HCT116 (cell line): ENCODE results near the gene CACNA1F. TPM values are rescaled to one million over a fixed set of nuclear protein-coding genes. Genes with fewer than 3 reads are reported as not detected.

Experiments used
- ATAC-seq: fragments of 200-7000 bp; cut with Tn5 transposase; 2 replicates; pipeline ENCODE4 v1.9.1; 2020; ENCODE audit warnings: mild to moderate bottlenecking, moderate library complexity
- BruUV-seq: library from RNA; stranded (reverse); fragments of 400-500 nt; replicated peaks from 2 replicates; lab custom pipeline; 2021; lab: Mats Ljungman, UMichigan
- CTCF ChIA-PET: fragments of 300-600 bp; sonication (Branson Sonifier 250); formaldehyde crosslinking; loops from one replicate; lab custom pipeline; 2021; ENCODE audit warnings: antibody characterized with exemption; lab: Charles Lee
- POLR2A ChIA-PET: fragments of 300-600, 350-600 bp; sonication (Branson Sonifier 250); formaldehyde crosslinking; loops from one replicate; lab custom pipeline; 2021; ENCODE audit warnings: antibody characterized with exemption; lab: Charles Lee
- RAD21 ChIA-PET, 2 experiments: fragments of 300-600 bp; sonication (Branson Sonifier 250); formaldehyde crosslinking; loops; one replicate each; lab custom pipeline; 2023; ENCODE audit warnings: low total read pairs in 2 of 2; ENCODE audit not compliant: uncharacterized antibody in 2 of 2, unreplicated experiment in 2 of 2, low non-redundant PET in 1 of 2; lab: Charles Lee
- DNase-seq: peaks from one replicate; pipeline ENCODE4 v3.0.0-alpha.2; 2010; ENCODE audit warnings: low read depth, low spot score
- H2AFZ ChIP-seq: fragments of 200-600 bp; shearing (Covaris generic), sonication (generic); 2 replicates; pipeline ENCODE4 v1.6.1; 2017; ENCODE audit warnings: low read depth, mixed run types, mixed read lengths, antibody characterized with exemption, low read length; ENCODE audit not compliant: poor library complexity, severe bottlenecking
- H3K27ac ChIP-seq: 2 replicates; pipeline ENCODE4 v1.5.1; 2012; ENCODE audit warnings: low read depth, low read length
- H3K27me3 ChIP-seq: fragments of 200-600 bp; sonication (generic); 2 replicates; pipeline ENCODE4 v1.6.1; 2016; ENCODE audit warnings: mixed run types, low read length, mixed read lengths; ENCODE audit not compliant: insufficient read depth
- H3K36me3 ChIP-seq, 2 experiments: fragments of 200-500 bp in 1 of 2; fragments of 200-600 bp in 1 of 2; sonication (Bioruptor generic) in 1 of 2; sonication (generic) in 1 of 2; 2 replicates each; pipeline versions ENCODE4 v1.5.1 to v1.6.1; 2014 to 2016; ENCODE audit warnings: low read length in 2 of 2, inconsistent platforms in 1 of 2, mixed read lengths in 1 of 2, mixed run types in 1 of 2; ENCODE audit not compliant: insufficient read depth in 2 of 2, control insufficient read depth in 1 of 2
- H3K4me1 ChIP-seq, 2 experiments: fragments of 200-600 bp in 1 of 2; sonication (generic) in 1 of 2; 2 replicates each; pipeline versions ENCODE4 v1.5.1 to v1.6.1; 2012 to 2017; ENCODE audit warnings: low read length in 2 of 2, inconsistent platforms in 1 of 2, mild to moderate bottlenecking in 1 of 2, mixed read lengths in 1 of 2, mixed run types in 1 of 2, moderate library complexity in 1 of 2; ENCODE audit not compliant: insufficient read depth in 2 of 2, control insufficient read depth in 1 of 2
- H3K4me2 ChIP-seq: fragments of 200-600 bp; sonication (generic); 2 replicates; pipeline ENCODE4 v1.6.1; 2017; ENCODE audit warnings: mixed run types, low read length, mixed read lengths
- H3K4me3 ChIP-seq, 2 experiments: fragments of 200-600 bp in 1 of 2; sonication (generic) in 1 of 2; replicated peaks in 1 of 2; 2 replicates each; pipeline ENCODE4 v1.5.1; 2011 to 2016; ENCODE audit warnings: low read length in 2 of 2, control low read depth in 1 of 2, low read depth in 1 of 2, mild to moderate bottlenecking in 1 of 2, mixed read lengths in 1 of 2, mixed run types in 1 of 2
- H3K79me2 ChIP-seq: fragments of 200-600 bp; sonication (generic); 2 replicates; pipeline ENCODE4 v1.6.1; 2017; ENCODE audit warnings: mild to moderate bottlenecking, mixed run types, low read length, moderate library complexity, mixed read lengths; ENCODE audit not compliant: insufficient read depth
- H3K9ac ChIP-seq: fragments of 200-600 bp; sonication (generic); 2 replicates; pipeline ENCODE4 v1.6.1; 2016; ENCODE audit warnings: low read length, mixed read lengths
- H3K9me2 ChIP-seq: fragments of 200-600 bp; sonication (generic), shearing (Covaris generic); 2 replicates; pipeline ENCODE4 v1.6.1; 2017; ENCODE audit warnings: mixed run types, mild to moderate bottlenecking, moderate library complexity; ENCODE audit not compliant: insufficient read depth
- H3K9me3 ChIP-seq, 2 experiments: fragments of 200-500 bp in 1 of 2; fragments of 200-600 bp in 1 of 2; sonication (Bioruptor generic) in 1 of 2; sonication (generic) in 1 of 2; 2 replicates each; pipeline ENCODE4 v1.6.1; 2014 to 2017; ENCODE audit warnings: low read length in 2 of 2, mixed read lengths in 2 of 2, inconsistent platforms in 1 of 2, low read depth in 1 of 2, mild to moderate bottlenecking in 1 of 2, mixed run types in 1 of 2, moderate library complexity in 1 of 2; ENCODE audit not compliant: control insufficient read depth in 1 of 2, insufficient read depth in 1 of 2
- H4K20me1 ChIP-seq: fragments of 200-600 bp; sonication (generic), shearing (Covaris generic); 2 replicates; pipeline ENCODE4 v1.6.1; 2017; ENCODE audit warnings: mixed run types, mild to moderate bottlenecking, moderate library complexity; ENCODE audit not compliant: insufficient read depth
- ELF1 ChIP-seq: IDR thresholded peaks from 2 replicates; pipeline ENCODE4 v1.6.1; 2012; ENCODE audit warnings: low read depth, borderline replicate concordance
- EZH2 ChIP-seq: fragments of 200-600 bp; sonication (generic); IDR thresholded peaks from 2 replicates; pipeline ENCODE4 v1.6.1; 2017; ENCODE audit warnings: antibody characterized with exemption, mixed run types
- POLR2A ChIP-seq: IDR thresholded peaks from 2 replicates; pipeline ENCODE4 v1.7.0; 2011; ENCODE audit warnings: borderline replicate concordance; ENCODE audit not compliant: insufficient read depth, insufficient read length; ENCODE audit errors: extremely low read depth
- POLR2AphosphoS5 ChIP-seq: IDR thresholded peaks from 2 replicates; pipeline ENCODE4 v1.6.1; 2011; ENCODE audit warnings: mild to moderate bottlenecking, low read depth, low read length, moderate library complexity
- SRF ChIP-seq: IDR thresholded peaks from 2 replicates; pipeline ENCODE4 v1.6.1; 2012; ENCODE audit warnings: low read depth
- TCF7L2 ChIP-seq: IDR thresholded peaks from 2 replicates; pipeline ENCODE4 v1.7.0; 2011; ENCODE audit warnings: borderline replicate concordance, inconsistent platforms; ENCODE audit not compliant: insufficient read depth, insufficient read length; ENCODE audit errors: extremely low read depth
- intact Hi-C: fragments of 100-400 bp; cut with micrococcal nuclease; formaldehyde crosslinking; loops from 2 replicates; pipeline ENCODE4 v1.10.0; 2022
- total RNA-seq: library from RNA; stranded (reverse); gene quantifications from one replicate; pipeline ENCODE4 v1.2.1, GENCODE V29; 2021; ENCODE audit not compliant: unreplicated experiment

Gene CACNA1F
- total RNA-seq, 1 experiment from 2014 or later: not detected

GRCh38 chrX:49269010-49269766 is 36.0 kb upstream of the CACNA1F start:
- intact Hi-C loops: loop anchor here (2.0 kb wide), 1 partner anchor 78 kb away; no protein-coding TSS in a partner anchor
- H2AFZ ChIP-seq: no peak overlapping the region

DNA sequence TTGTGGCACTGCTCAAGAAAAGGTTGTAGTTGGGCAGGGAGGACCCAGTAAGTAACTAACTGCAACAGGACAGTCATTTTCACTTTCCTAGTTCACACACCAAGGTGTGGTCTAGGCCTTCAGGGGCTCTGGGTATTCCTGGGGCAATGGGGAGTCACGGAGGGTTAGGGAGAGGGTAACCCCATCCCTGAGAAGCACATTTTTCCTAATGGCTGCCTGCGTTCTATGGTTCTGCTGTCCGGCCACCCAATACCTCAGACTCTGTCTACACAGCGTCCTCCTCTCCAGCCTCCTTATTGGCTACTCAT is 35.5 kb upstream of the CACNA1F start:
- Histone ChIP-seq H3K4me2 (peak overlapping the region; percentile 79), H3K4me3 (peak overlapping the region; percentile 61 to 66), H3K79me2 (peaks cover 3% of the 10 kb centered on the region; the same call in 1 of the 2 replicates), H2AFZ (no peak overlapping the region), H3K27ac (peak overlapping the region; percentile 74), H3K4me1 (peaks cover 8 to 24% of the 10 kb centered on the region in 2 experiments), H3K9ac (peak overlapping the region; percentile 68), H3K27me3 (no peaks in the 10 kb centered on the region), H3K36me3 (no peaks in the 10 kb centered on the region), H4K20me1 (no peaks in the 10 kb centered on the region), H3K9me3 (no peaks in the 10 kb centered on the region), H3K9me2 (no peaks in the 10 kb centered on the region)
- BruUV-seq: TSS peak; percentile 98
- TF ChIP-seq POLR2A (peak; percentile 45), ELF1 (no peak), SRF (no peak)
- RAD21 ChIA-PET: no interaction called here
- POLR2A ChIA-PET: interaction anchor here (0.8 to 1.0 kb wide), 4 partner anchors 11 to 84 kb away, joined by 3 to 12 read pairs (median 4); no protein-coding TSS in a partner anchor
- intact Hi-C loops: loop anchor here (2.0 kb wide), 1 partner anchor 78 kb away; no protein-coding TSS in a partner anchor
- DNase-seq (no peak), ATAC-seq (no peak)
- CTCF ChIA-PET: interaction anchor here (0.8 to 1.0 kb wide), 2 partner anchors 23 to 76 kb away, joined by 4 read pairs; no protein-coding TSS in a partner anchor

More at GRCh38 chrX:49269010-49269766, 36.0 kb upstream of the CACNA1F start:
- peaks cover 3% of the 10 kb centered on the region; the same call in 1 of the 2 replicates for H3K79me2 ChIP-seq
- ChIA-PET CTCF (interaction anchor here (0.8 to 1.0 kb wide), 2 partner anchors 23 to 76 kb away, joined by 4 read pairs; no protein-coding TSS in a partner anchor), RAD21 (no interaction called here), POLR2A (interaction anchor here (0.8 to 1.0 kb wide), 4 partner anchors 11 to 85 kb away, joined by 3 to 12 read pairs (median 4); no protein-coding TSS in a partner anchor)
- no TSS peak for BruUV-seq
- peaks cover 8 to 24% of the 10 kb centered on the region in 2 experiments for H3K4me1 ChIP-seq
- H3K27me3 ChIP-seq: no peaks in the 10 kb centered on the region
- H3K4me2 ChIP-seq: peak overlapping the region; percentile 79
- H3K36me3 ChIP-seq: no peaks in the 10 kb centered on the region
- no peaks in the 10 kb centered on the region for H3K9me2 ChIP-seq
- H3K9ac ChIP-seq: peak overlapping the region; percentile 68
- TF ChIP-seq EZH2 (no peak), TCF7L2 (peak; percentile 43), POLR2AphosphoS5 (peak; percentile 85)
- peak overlapping the region; percentile 74 for H3K27ac ChIP-seq
- DNase-seq (peak; percentile 96), ATAC-seq (peak; percentile 89)
- no peaks in the 10 kb centered on the region for H3K9me3 ChIP-seq
- no peaks in the 10 kb centered on the region for H4K20me1 ChIP-seq
- H3K4me3 ChIP-seq: peak overlapping the region; percentile 61 to 66
